HUES6 (cell line): ENCODE results near the gene CCSER1.

Source experiments
- H3K27ac ChIP-seq: 2 replicates; pipeline ENCODE4 v1.7.0; 2013; ENCODE audit warnings: low read depth, mild to moderate bottlenecking, low read length, inconsistent platforms
- H3K27me3 ChIP-seq: 2 replicates; pipeline ENCODE4 v1.6.1; 2013; ENCODE audit warnings: low read length; ENCODE audit not compliant: control insufficient read depth, insufficient read depth
- H3K36me3 ChIP-seq: 2 replicates; pipeline ENCODE4 v1.6.1; 2013; ENCODE audit warnings: low read length; ENCODE audit not compliant: control insufficient read depth, insufficient read depth
- H3K4me1 ChIP-seq: 2 replicates; pipeline ENCODE4 v1.6.1; 2013; ENCODE audit warnings: low read length; ENCODE audit not compliant: control insufficient read depth, insufficient read depth
- H3K4me3 ChIP-seq: 2 replicates; pipeline ENCODE4 v1.5.1; 2013; ENCODE audit warnings: low read depth, low read length
- H3K9ac ChIP-seq: one replicate; pipeline ENCODE4 v1.6.1; 2013; ENCODE audit warnings: mild to moderate bottlenecking, low read length
- H3K9me3 ChIP-seq: 2 replicates; pipeline ENCODE4 v1.6.1; 2013; ENCODE audit warnings: low read depth, low read length; ENCODE audit not compliant: control insufficient read depth, insufficient read depth

CCSER1 gene

GRCh38 chr4:90234916-90235547, 107.8 kb downstream of the CCSER1 start:
- Histone ChIP-seq H3K9ac (no peak overlapping the region), H3K36me3 (no peaks in the 10 kb centered on the region), H3K4me1 (no peaks in the 10 kb centered on the region), H3K27ac (no peak overlapping the region), H3K9me3 (no peaks in the 10 kb centered on the region), H3K27me3 (no peaks in the 10 kb centered on the region), H3K4me3 (no peak overlapping the region)

GRCh38 chr4:90237751-90238530, 110.7 kb downstream of the CCSER1 start:
- Histone ChIP-seq H3K27ac (no peak overlapping the region), H3K27me3 (no peaks in the 10 kb centered on the region), H3K4me1 (no peaks in the 10 kb centered on the region)

GRCh38 chr4:90240333-90240732, 113.1 kb downstream of the CCSER1 start:
- Histone ChIP-seq H3K4me1 (no peaks in the 10 kb centered on the region), H3K9ac (no peak overlapping the region), H3K27ac (no peak overlapping the region), H3K4me3 (no peak overlapping the region), H3K27me3 (no peaks in the 10 kb centered on the region), H3K36me3 (no peaks in the 10 kb centered on the region), H3K9me3 (no peaks in the 10 kb centered on the region)

More at GRCh38 chr4:90237751-90238530, 110.7 kb downstream of the CCSER1 start:
- no peak overlapping the region for H3K9ac ChIP-seq
- H3K9me3 ChIP-seq: no peaks in the 10 kb centered on the region
- no peak overlapping the region for H3K4me3 ChIP-seq
- no peaks in the 10 kb centered on the region for H3K36me3 ChIP-seq

- Histone ChIP-seq H3K27me3 (no peaks in the 10 kb centered on the region), H3K36me3 (no peaks in the 10 kb centered on the region), H3K4me3 (no peak overlapping the region), H3K4me1 (no peaks in the 10 kb centered on the region), H3K9ac (no peak overlapping the region), H3K27ac (no peak overlapping the region), H3K9me3 (no peaks in the 10 kb centered on the region)
These were observed 113.8 kb downstream of the CCSER1 start for GRCh38 chr4:90241008-90241407.

- H3K4me3 ChIP-seq: no peak overlapping the region
- no peaks in the 10 kb centered on the region for H3K27me3 ChIP-seq
- no peak overlapping the region for H3K27ac ChIP-seq
- H3K4me1 ChIP-seq: no peaks in the 10 kb centered on the region
- H3K36me3 ChIP-seq: no peaks in the 10 kb centered on the region
- H3K9ac ChIP-seq: no peak overlapping the region
- no peaks in the 10 kb centered on the region for H3K9me3 ChIP-seq
These were observed 118.6 kb downstream of the CCSER1 start for GRCh38 chr4:90245837-90246236.

GRCh38 chr4:90246816-90247215, 119.6 kb downstream of the CCSER1 start:
- Histone ChIP-seq H3K27me3 (no peaks in the 10 kb centered on the region), H3K9ac (no peak overlapping the region), H3K36me3 (no peaks in the 10 kb centered on the region), H3K9me3 (no peaks in the 10 kb centered on the region), H3K4me1 (no peaks in the 10 kb centered on the region), H3K4me3 (no peak overlapping the region), H3K27ac (no peak overlapping the region)

- H3K9ac ChIP-seq: no peak overlapping the region
- H3K9me3 ChIP-seq: no peaks in the 10 kb centered on the region
- H3K27ac ChIP-seq: no peak overlapping the region
- H3K36me3 ChIP-seq: no peaks in the 10 kb centered on the region
- no peak overlapping the region for H3K4me3 ChIP-seq
- no peaks in the 10 kb centered on the region for H3K4me1 ChIP-seq
- H3K27me3 ChIP-seq: no peaks in the 10 kb centered on the region
These were observed 127.2 kb downstream of the CCSER1 start for GRCh38 chr4:90254357-90254756.

GRCh38 chr4:90274175-90274574, 147.0 kb downstream of the CCSER1 start:
- Histone ChIP-seq H3K4me1 (no peaks in the 10 kb centered on the region), H3K9me3 (peaks cover 3% of the 10 kb centered on the region; the same call in 1 of the 2 replicates), H3K9ac (no peak overlapping the region), H3K4me3 (no peak overlapping the region), H3K27ac (no peak overlapping the region), H3K27me3 (no peaks in the 10 kb centered on the region), H3K36me3 (no peaks in the 10 kb centered on the region)

GRCh38 chr4:90280954-90281353, 153.8 kb downstream of the CCSER1 start:
- Histone ChIP-seq H3K27me3 (no peaks in the 10 kb centered on the region), H3K36me3 (no peaks in the 10 kb centered on the region), H3K9me3 (no peaks in the 10 kb centered on the region), H3K27ac (no peak overlapping the region), H3K4me1 (peaks cover 10% of the 10 kb centered on the region; the same call in 1 of the 2 replicates), H3K4me3 (no peak overlapping the region), H3K9ac (no peak overlapping the region)

- H3K4me3 ChIP-seq: no peak overlapping the region
- H3K4me1 ChIP-seq: peaks cover 10% of the 10 kb centered on the region; the same call in 1 of the 2 replicates
- H3K27me3 ChIP-seq: no peaks in the 10 kb centered on the region
- no peak overlapping the region for H3K9ac ChIP-seq
- H3K9me3 ChIP-seq: no peaks in the 10 kb centered on the region
- H3K27ac ChIP-seq: no peak overlapping the region
- no peaks in the 10 kb centered on the region for H3K36me3 ChIP-seq
These were observed 154.6 kb downstream of the CCSER1 start for GRCh38 chr4:90281541-90282355.

- H3K27ac ChIP-seq: no peak overlapping the region
These were observed 163.2 kb downstream of the CCSER1 start for GRCh38 chr4:90290345-90290744.

More at GRCh38 chr4:90290345-90290744, 163.2 kb downstream of the CCSER1 start:
- H3K4me3 ChIP-seq: no peak overlapping the region
- no peak overlapping the region for H3K9ac ChIP-seq
- H3K36me3 ChIP-seq: no peaks in the 10 kb centered on the region
- no peaks in the 10 kb centered on the region for H3K9me3 ChIP-seq
- H3K27me3 ChIP-seq: no peaks in the 10 kb centered on the region
- H3K4me1 ChIP-seq: no peaks in the 10 kb centered on the region
